ENCODE results near the gene AFF3.
A peak's percentile ranks its signal among the peaks of the same experiment; 100 is the strongest.

AFF3 gene

DNA sequence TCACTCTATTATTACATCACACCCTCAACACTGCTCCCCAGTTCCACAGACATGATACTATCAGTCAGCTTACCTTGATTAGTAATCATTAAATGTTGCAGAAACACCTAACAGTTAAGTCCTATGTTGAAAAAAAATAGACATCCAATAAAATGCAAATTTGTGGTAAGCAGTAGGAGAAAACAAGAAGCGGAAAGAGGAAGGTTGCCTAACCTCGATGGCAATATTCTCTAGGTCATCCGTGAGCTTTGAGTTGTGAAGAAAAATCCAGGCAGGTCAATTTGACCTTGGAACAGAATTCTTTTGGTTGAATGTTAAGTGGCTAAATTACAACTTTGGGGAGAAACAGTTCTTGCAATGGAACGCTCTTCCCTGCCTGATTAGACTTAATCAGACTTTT lies 264.4 kb downstream of the AFF3 start:
- no peak overlapping the region for H3K27ac ChIP-seq
- TF ChIP-seq, protein P1, sequence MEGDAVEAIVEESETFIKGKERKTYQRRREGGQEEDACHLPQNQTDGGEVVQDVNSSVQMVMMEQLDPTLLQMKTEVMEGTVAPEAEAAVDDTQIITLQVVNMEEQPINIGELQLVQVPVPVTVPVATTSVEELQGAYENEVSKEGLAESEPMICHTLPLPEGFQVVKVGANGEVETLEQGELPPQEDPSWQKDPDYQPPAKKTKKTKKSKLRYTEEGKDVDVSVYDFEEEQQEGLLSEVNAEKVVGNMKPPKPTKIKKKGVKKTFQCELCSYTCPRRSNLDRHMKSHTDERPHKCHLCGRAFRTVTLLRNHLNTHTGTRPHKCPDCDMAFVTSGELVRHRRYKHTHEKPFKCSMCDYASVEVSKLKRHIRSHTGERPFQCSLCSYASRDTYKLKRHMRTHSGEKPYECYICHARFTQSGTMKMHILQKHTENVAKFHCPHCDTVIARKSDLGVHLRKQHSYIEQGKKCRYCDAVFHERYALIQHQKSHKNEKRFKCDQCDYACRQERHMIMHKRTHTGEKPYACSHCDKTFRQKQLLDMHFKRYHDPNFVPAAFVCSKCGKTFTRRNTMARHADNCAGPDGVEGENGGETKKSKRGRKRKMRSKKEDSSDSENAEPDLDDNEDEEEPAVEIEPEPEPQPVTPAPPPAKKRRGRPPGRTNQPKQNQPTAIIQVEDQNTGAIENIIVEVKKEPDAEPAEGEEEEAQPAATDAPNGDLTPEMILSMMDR (conservative IDR thresholded peaks at IDR 0.05; ENCODE audit: low read depth) = no peak
- POLR2A ChIA-PET (ENCODE audit: low non-redundant PET) = no interaction called here
- no peak for DNase-seq (ENCODE audit: low spot score)
- CTCF ChIA-PET = no interaction called here

DNA sequence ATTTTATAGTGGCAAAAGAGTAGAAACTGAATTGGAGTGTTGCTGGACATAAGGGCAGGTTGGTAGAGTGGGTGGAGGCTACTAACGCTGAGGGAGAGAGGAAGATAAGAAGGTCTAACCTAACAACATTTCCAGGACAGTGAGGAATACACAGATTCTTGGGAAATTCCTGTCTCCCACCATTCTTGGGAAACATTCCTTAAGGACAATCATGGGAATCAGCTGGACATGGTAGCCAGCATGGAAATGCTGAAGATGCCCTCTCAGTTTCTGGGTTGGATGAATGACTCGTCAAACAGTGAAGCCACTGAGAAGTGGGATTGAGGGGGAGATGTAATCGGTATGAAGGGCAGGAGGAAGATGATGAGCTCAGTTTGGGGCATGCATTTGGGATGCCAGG lies 265.4 kb downstream of the AFF3 start:
- DNase-seq (ENCODE audit: low spot score) = no peak
- TF ChIP-seq, protein P1 (conservative IDR thresholded peaks at IDR 0.05; ENCODE audit: low read depth) = no peak
- POLR2A ChIA-PET (ENCODE audit: low non-redundant PET) = no interaction called here
- CTCF ChIA-PET = no interaction called here
- H3K27ac ChIP-seq = no peak overlapping the region

DNA sequence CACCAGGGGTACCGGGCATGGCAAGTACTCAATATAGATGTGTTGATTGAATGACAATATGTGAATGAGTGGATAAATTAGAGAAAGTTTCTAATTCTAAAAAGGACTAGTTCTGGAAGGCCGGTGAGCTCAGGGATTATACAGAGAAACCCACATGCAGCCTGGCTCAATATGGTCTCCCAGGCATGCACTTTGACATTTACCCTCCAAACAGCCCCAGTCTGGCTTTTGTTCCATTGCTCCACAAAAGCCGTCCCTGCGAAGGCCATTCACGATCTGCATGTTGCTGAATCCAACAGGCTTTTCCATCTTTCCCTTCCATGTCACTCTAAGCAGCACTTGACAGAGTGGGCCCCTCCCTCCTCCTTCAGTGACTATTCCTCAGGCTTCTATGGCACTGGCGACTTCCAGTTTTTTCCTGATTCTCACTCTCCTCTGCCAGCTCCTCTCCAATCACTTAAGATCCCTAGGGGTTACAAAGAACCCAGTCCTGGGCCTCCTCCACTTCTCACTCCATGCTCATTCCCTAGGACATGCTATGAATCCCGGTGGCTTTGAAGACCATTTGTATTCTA lies 266.7 kb downstream of the AFF3 start:
- TF ChIP-seq, protein P1 (conservative IDR thresholded peaks at IDR 0.05; ENCODE audit: low read depth) = no peak
- ChIA-PET CTCF (no interaction called here), POLR2A (ENCODE audit: low non-redundant PET) (no interaction called here)
- no peak overlapping the region for H3K27ac ChIP-seq
- DNase-seq (ENCODE audit: low spot score) = no peak

DNA sequence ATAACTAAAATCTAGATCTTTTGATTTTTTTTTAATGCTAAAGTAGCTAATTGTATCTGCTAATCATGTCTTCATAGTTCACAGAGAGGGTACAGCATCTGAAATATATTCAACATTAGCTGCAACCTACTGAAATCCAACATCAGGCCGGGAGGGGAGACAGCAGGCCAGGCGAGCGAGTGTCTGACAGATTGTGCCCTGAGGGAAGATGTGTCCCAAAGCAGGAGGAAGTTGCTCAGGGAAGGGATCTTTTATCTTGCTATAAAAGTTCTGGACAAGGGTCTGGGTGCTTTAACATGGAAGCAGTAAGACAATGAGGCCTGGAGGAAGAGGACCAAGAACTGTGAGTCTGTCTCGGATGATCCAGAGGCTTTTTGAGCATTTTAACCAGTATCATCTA lies 274.1 kb downstream of the AFF3 start:
- ChIA-PET POLR2A (ENCODE audit: low non-redundant PET) (no interaction called here), CTCF (interaction anchor here (0.6 kb wide), 4 partner anchors 14 to 483 kb away, joined by 3 to 4 read pairs (median 3); no protein-coding TSS in a partner anchor)
- TF ChIP-seq, protein P1 (conservative IDR thresholded peaks at IDR 0.05; ENCODE audit: low read depth) = no peak
- H3K27ac ChIP-seq = no peak overlapping the region
- DNase-seq (ENCODE audit: low spot score) = no peak

DNA sequence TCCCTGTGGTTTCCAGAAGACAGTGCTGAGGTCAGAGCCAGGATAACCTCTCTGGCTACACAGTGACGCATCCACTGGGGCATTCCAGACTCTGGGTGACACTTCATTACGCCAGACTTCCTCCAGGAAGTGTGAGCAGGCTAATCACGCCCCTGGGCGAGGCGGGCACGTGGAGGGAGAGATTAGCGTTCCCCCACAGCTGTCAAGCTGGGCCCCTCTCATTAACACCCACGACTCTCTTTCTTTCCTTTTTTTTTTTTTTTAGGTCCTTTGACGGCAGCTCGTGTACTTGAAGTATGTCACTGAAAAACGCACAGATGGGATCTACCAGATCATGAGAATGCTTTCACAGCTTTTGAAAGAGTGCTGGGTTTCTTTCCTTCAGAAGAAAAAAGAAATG lies 274.6 kb downstream of the AFF3 start:
- DNase-seq (ENCODE audit: low spot score) = peak; percentile 30
- CTCF ChIA-PET = interaction anchor here (0.6 kb wide), 3 partner anchors 13 to 366 kb away, joined by 3 to 4 read pairs (median 4); no protein-coding TSS in a partner anchor

DNA sequence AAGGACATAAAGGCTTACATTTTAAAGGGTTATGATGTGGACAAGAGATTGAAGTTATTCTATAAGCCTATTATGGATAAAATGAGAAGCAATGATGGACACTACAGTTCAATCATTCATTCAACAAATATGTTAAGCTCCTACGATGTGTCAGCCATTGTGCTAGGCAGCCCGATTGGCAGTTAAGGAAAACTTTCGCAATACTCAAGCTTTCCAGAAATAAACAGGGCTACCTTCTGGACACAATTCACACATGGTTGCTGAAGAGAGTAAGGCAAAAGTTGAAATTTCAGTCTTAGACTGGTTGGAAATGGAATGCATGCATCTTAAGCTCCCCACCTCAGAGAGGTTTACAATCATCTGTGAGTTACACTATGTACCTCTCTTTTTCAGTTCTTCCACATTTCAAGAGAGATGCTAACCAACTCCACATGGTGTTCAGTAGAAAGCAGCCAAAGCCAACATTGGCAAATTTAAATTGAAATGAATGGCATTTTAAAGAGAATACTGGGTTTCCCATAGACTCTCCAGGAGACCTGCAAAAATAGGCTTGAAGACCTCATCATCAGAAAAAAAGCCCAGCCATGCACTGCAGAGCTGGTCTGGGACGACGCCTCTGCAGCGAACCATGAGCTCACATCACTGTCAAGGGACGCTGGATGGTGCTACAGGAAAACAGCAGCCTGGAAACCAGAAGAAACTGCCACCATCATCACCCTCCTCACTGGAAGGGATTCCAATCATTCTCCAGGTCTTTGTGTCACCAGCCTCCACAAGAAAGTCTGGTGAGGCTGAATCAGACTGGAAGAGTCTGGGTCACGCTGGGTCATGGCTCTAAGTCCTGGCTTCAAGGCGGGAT lies 276.3 kb downstream of the AFF3 start:
- ChIA-PET CTCF (interaction anchor here (0.8 kb wide), 1 partner anchor 47 kb away, joined by 3 read pairs; no protein-coding TSS in a partner anchor), POLR2A (ENCODE audit: low non-redundant PET) (no interaction called here)
- DNase-seq (ENCODE audit: low spot score) = no peak
- TF ChIP-seq, protein P1 (conservative IDR thresholded peaks at IDR 0.05; ENCODE audit: low read depth) = no peak
- no peak overlapping the region for H3K27ac ChIP-seq

More for the DNA sequence above, 274.6 kb downstream of the AFF3 start:
- POLR2A ChIA-PET (ENCODE audit: low non-redundant PET) = no interaction called here
- no peak overlapping the region for H3K27ac ChIP-seq
- TF ChIP-seq, protein P1 (conservative IDR thresholded peaks at IDR 0.05; ENCODE audit: low read depth) = no peak
